ENCODE measurements around the gene PSMB7. TPM values are rescaled to one million over a fixed set of nuclear protein-coding genes. Genes with fewer than 3 reads are reported as not detected.

Gene PSMB7
- total RNA-seq, 1 experiment from 2014 or later, result 264 TPM

GRCh38 chr9:124353811-124354274 is 61.4 kb downstream of the PSMB7 start:
- Mint-ChIP-seq H3K27ac (ENCODE audit: low read depth, unreplicated experiment) (no peak overlapping the region), H3K4me3 (ENCODE audit: unreplicated experiment) (no peak overlapping the region), H3K27me3 (ENCODE audit: insufficient read depth, unreplicated experiment) (no peaks in the 10 kb centered on the region), H3K36me3 (ENCODE audit: insufficient read depth, unreplicated experiment) (peaks cover 78% of the 10 kb centered on the region), H3K4me1 (ENCODE audit: insufficient read depth, unreplicated experiment) (peaks cover 6% of the 10 kb centered on the region), H3K9me3 (ENCODE audit: unreplicated experiment) (no peaks in the 10 kb centered on the region)
- no peak for DNase-seq (ENCODE audit: unreplicated experiment)
- no TSS peak for BruUV-seq (replicated peaks)
- ChIA-PET CTCF (no interaction called here), POLR2A (no interaction called here)
- intact Hi-C loops (cut with micrococcal nuclease), result no loop called here
- TF ChIP-seq CTCF (IDR thresholded peaks at IDR 0.05; ENCODE audit: unreplicated experiment), result no peak

- no peak for TF ChIP-seq CTCF (IDR thresholded peaks at IDR 0.05; ENCODE audit: unreplicated experiment)
- H3K4me3 Mint-ChIP-seq (ENCODE audit: unreplicated experiment), result no peak overlapping the region
- no TSS peak for BruUV-seq (replicated peaks)
- H3K27me3 Mint-ChIP-seq (ENCODE audit: insufficient read depth, unreplicated experiment), result no peaks in the 10 kb centered on the region
- DNase-seq (ENCODE audit: unreplicated experiment), result no peak
- H3K4me1 Mint-ChIP-seq (ENCODE audit: insufficient read depth, unreplicated experiment), result peaks cover 6% of the 10 kb centered on the region
- intact Hi-C loops (cut with micrococcal nuclease), result no loop called here
- no peaks in the 10 kb centered on the region for H3K9me3 Mint-ChIP-seq (ENCODE audit: unreplicated experiment)
- H3K27ac Mint-ChIP-seq (ENCODE audit: low read depth, unreplicated experiment), result no peak overlapping the region
- ChIA-PET POLR2A (no interaction called here), CTCF (no interaction called here)
- peaks cover 83% of the 10 kb centered on the region for H3K36me3 Mint-ChIP-seq (ENCODE audit: insufficient read depth, unreplicated experiment)
These were observed 62.0 kb downstream of the PSMB7 start for GRCh38 chr9:124353166-124353768.

GRCh38 chr9:124352616-124353015 is 62.6 kb downstream of the PSMB7 start:
- Mint-ChIP-seq H3K4me1 (ENCODE audit: insufficient read depth, unreplicated experiment) (peaks cover 4% of the 10 kb centered on the region), H3K27me3 (ENCODE audit: insufficient read depth, unreplicated experiment) (no peaks in the 10 kb centered on the region), H3K36me3 (ENCODE audit: insufficient read depth, unreplicated experiment) (peaks cover 87% of the 10 kb centered on the region), H3K4me3 (ENCODE audit: unreplicated experiment) (no peak overlapping the region), H3K27ac (ENCODE audit: low read depth, unreplicated experiment) (no peak overlapping the region), H3K9me3 (ENCODE audit: unreplicated experiment) (no peaks in the 10 kb centered on the region)
- no peak for DNase-seq (ENCODE audit: unreplicated experiment)
- ChIA-PET POLR2A (interaction anchor here (0.6 kb wide), 1 partner anchor 11 kb away, joined by 3 read pairs; no protein-coding TSS in a partner anchor), CTCF (no interaction called here)
- no TSS peak for BruUV-seq (replicated peaks)
- TF ChIP-seq CTCF (IDR thresholded peaks at IDR 0.05; ENCODE audit: unreplicated experiment), result no peak
- intact Hi-C loops (cut with micrococcal nuclease), result no loop called here

- ChIA-PET CTCF (no interaction called here), POLR2A (interaction anchor here (0.6 to 0.7 kb wide), 2 partner anchors 10 to 79 kb away, joined by 3 read pairs; no protein-coding TSS in a partner anchor)
- no peak for DNase-seq (ENCODE audit: unreplicated experiment)
- H3K27ac Mint-ChIP-seq (ENCODE audit: low read depth, unreplicated experiment), result peak overlapping the region; percentile 42
- intact Hi-C loops (cut with micrococcal nuclease), result no loop called here
- no peak overlapping the region for H3K4me3 Mint-ChIP-seq (ENCODE audit: unreplicated experiment)
- no peaks in the 10 kb centered on the region for H3K27me3 Mint-ChIP-seq (ENCODE audit: insufficient read depth, unreplicated experiment)
- BruUV-seq (replicated peaks), result TSS peak; percentile 10
- peaks cover 92% of the 10 kb centered on the region for H3K36me3 Mint-ChIP-seq (ENCODE audit: insufficient read depth, unreplicated experiment)
- H3K9me3 Mint-ChIP-seq (ENCODE audit: unreplicated experiment), result no peaks in the 10 kb centered on the region
- H3K4me1 Mint-ChIP-seq (ENCODE audit: insufficient read depth, unreplicated experiment), result no peaks in the 10 kb centered on the region
- no peak for TF ChIP-seq CTCF (IDR thresholded peaks at IDR 0.05; ENCODE audit: unreplicated experiment)
These were observed 63.4 kb downstream of the PSMB7 start for GRCh38 chr9:124351672-124352468.

All from MCF 10A (cell line).